ENCODE results near the gene PTP4A1.

DNA sequence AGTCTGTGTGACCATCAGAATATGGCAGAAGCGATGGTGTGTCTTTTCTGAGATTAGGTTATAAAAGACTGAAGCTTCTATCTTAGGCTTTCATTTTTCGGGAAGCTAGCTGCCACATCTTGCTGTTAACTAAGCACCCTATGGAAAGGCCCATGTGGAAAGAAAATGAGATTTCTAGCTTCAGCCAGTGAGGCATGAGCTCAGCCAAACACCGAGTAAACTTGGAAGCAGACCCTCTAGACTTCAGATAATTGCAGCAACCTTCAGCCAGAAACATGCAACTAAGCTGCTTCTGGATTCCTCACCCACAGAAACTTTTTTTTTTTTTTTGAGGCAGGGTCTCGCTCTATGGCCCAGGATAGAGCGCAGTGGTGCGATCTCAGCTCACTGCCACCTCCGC lies 20.6 kb downstream of the PTP4A1 start:
- TF ChIP-seq, protein P1, sequence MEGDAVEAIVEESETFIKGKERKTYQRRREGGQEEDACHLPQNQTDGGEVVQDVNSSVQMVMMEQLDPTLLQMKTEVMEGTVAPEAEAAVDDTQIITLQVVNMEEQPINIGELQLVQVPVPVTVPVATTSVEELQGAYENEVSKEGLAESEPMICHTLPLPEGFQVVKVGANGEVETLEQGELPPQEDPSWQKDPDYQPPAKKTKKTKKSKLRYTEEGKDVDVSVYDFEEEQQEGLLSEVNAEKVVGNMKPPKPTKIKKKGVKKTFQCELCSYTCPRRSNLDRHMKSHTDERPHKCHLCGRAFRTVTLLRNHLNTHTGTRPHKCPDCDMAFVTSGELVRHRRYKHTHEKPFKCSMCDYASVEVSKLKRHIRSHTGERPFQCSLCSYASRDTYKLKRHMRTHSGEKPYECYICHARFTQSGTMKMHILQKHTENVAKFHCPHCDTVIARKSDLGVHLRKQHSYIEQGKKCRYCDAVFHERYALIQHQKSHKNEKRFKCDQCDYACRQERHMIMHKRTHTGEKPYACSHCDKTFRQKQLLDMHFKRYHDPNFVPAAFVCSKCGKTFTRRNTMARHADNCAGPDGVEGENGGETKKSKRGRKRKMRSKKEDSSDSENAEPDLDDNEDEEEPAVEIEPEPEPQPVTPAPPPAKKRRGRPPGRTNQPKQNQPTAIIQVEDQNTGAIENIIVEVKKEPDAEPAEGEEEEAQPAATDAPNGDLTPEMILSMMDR (IDR thresholded peaks at IDR 0.05; ENCODE audit: insufficient read depth, low read depth, low read length) = no peak
- TF ChIP-seq EZH2 (IDR thresholded peaks at IDR 0.05; ENCODE audit: insufficient read depth, low read length) = no peak
